Colon (tissue), 2 donors: ENCODE measurements around the gene SEMA3F.

Experiments
- FAIRE-seq: peaks from 2 replicates; lab custom pipeline; 2012; peaks lifted over from hg19 to GRCh38; lab: Jason Lieb, UNC
- donor health status: control.
- donor health status: control.

The SEMA3F gene

DNA sequence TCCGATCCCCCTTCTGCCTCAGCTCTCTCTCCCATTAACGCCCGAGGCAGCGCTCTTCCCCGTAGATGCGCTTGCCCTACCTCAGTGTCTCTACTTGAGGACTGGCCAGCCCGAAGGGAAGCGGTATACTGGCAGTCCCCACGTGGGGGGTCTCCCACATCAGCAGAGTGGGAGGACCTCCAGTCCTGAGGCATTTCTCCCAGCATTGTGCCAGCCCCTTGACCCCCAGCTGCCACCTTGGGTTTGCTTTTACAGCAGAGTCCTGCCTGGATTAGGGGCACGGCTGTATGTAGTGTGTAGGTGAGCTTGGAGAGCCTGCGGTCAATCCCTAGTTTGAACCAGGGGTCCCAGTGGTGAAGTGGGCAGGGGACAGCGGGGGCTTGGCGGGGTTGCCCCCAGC, 767 bp downstream of the SEMA3F start:
- FAIRE-seq: no peak

DNA sequence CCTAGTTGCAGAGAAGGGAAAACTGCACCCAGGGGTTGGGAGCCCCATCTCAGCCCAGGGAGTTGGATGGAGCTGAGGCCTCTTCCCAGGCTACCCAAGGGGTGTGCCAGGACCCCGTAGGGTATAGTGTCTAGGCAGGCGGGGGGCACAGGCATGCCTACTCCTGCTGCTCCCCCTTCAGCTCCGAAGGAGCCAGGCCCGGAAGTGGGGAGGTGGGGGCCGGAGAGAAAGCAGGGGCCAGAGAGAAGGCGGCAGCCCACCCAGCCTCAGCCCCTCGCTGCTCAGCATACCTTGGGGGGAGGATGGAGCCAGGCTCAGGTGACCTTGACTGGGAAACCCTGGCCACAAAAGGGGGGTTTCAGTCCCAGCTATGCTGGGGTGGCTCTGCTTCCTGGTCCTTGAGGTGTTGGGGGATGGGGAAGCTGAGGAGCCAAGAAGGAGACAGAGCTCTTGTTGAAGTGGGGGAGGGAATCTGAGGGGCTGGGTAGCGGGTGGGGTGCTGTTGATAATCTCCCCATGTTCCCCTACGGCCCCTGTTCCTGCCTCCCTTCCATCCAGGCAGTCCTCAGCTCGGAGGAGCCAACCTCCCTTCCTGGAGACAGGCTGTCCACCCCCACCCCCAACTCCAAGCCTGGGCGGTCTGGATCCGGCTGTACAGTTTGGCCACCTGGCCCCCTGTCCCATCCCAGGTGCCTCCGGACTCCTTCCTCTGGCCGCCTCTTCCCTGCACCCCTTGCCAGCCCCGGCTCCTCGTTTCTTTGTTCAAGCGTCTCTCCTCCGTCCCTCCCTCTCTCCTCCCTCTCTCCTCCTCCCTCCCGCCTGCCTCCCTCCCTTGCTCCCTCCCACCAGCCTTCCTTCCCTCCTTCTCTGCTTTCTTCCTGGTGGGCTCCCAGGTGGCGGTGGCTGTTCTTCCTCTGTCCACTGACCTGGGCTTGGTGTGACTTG, 1.7 kb downstream of the SEMA3F start:
- no peak for FAIRE-seq

DNA sequence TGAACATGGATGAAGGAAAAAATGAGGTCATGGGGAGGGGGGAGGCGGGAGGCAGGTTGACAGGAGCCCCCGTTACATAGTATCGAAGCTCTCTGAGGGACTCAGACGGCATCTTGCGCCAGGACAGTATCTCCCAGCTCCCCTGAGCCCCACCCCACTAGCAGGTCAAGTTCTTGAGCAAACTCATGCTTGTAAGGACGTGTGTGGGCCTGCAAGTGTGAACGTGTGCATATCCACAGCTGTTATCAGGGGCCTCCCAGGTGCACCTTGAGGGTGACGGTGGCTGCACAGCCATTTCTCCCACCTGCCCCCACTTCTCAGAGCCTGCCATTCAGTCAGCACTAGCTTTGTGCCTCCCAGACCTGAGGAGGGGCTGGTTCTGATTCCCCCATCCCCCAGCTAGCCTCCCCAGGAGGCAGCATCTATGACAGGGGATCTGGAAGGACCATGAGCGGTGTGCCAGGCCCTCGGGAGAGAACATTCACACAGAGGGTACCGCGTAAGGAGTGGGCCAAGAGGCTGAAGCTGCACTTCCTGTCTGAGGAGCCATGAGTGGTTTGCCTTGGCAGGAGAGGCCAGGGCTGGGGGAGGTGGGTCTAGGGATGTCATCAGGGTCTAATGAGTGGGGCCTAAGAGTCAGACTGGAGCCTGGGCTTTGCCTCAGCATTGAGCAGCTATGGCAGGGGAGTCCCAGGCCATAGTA, 2.9 kb downstream of the SEMA3F start:
- FAIRE-seq: no peak

DNA sequence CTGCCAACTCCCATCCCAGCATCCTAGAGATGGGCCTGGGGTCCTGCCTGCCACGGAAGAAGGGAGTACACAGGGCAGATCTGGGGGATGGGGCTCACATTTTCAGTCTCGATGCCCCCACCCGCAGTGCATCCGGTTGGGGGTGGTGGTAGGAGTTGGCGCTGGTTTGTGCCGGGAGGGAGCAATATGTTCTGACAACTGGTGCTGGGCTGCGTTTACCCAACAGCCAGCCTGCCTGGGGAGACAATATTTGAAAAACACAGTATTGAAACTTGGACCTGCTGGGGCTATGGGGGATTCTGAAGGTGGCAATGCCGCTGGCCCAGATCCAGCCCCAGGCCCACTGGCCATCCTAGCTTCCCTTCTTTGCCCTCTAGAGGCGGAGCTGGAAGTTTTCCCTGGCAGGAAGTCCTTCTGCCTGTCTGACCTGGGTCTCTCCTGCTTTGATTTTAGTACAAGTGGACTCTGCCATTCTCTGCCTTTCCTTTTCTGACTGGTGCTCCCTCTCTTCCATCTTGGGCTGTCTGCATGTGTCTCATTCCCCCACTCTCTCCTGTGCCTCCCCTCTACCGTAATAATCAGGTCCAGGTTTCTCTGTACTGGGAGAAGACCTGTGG, 3.5 kb downstream of the SEMA3F start:
- FAIRE-seq: no peak

DNA sequence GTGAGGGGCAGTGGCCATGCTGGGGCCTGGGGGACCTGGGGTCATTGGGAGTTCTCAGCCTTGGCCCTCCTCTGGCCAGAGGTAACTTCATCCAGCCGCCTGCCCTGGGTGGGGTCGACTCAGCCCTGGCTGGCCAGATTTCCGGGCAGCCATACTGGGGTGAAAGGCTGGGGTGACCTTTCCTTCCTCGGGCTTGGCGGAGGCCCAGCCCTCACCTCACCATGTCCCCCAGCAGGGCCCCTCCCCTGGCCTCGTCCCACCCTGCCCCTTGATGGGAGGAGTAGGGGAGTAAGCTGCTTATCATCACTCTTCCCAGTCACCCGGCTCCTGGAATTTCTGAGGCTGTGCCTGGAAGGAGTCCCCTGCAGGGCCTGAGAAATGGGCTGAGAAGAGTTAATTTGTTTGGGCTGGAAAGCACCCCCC, 5.4 kb downstream of the SEMA3F start:
- FAIRE-seq: no peak

DNA sequence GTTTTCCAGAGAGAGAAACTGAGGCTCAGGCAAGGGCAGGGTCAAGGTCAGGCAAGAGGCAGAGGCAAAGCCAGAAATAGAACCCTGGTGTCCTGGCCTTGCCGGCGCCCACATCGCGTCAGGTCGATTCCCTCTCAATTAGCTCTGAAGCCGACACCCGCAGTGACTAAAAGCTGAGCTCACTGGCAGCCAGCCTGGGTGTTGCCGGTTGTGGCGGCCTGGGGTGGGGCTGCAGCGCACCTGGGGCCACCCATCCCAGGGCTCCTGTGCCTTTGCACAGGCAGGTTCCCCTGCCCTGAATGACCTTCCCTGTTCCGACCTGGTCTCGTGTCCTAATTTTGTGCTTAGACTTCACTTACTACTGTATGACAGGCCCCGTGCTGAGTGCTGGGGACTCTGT, 6.2 kb downstream of the SEMA3F start:
- FAIRE-seq: no peak

DNA sequence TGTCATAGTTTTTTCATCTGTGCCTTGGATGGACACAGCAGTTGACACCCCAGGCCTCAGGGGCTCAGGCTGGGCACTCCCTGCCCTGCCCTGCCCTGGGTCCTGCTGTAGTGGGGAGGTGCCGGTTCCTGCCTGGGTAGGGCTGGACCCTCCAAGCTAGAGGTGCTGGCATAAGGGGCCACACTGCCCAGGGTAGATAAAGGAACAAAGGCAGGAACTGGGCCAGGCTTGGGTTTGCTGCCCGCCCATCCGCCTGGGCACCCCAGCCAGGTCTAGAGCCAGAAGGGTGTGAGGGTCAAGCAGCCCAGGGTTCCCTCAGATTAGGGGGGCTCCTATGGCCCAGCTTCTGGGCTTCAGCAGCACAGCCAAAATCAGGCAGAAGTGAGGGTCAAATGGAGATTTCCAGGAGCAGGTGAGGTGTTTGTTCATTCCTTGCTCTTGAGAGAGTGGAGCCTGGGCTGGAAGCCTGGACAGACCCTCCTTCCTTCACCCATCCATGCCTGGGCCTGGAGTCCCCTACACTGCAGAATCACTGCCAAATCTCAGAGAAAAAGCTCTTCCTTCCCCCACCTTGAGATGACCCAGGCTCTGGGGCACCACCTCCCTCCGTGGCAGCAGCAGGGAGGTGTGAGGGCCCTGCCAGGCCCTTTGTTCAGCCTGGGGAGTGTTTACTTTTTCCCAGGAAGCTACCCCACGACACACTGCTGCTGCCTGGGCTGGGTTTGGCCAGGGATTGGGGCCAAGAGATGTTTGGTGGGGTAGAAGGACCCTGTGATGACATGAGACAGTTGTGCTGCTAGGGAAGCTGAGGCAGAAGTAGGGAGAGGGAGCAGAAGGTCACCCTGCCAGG, 7.1 kb downstream of the SEMA3F start:
- no peak for FAIRE-seq

DNA sequence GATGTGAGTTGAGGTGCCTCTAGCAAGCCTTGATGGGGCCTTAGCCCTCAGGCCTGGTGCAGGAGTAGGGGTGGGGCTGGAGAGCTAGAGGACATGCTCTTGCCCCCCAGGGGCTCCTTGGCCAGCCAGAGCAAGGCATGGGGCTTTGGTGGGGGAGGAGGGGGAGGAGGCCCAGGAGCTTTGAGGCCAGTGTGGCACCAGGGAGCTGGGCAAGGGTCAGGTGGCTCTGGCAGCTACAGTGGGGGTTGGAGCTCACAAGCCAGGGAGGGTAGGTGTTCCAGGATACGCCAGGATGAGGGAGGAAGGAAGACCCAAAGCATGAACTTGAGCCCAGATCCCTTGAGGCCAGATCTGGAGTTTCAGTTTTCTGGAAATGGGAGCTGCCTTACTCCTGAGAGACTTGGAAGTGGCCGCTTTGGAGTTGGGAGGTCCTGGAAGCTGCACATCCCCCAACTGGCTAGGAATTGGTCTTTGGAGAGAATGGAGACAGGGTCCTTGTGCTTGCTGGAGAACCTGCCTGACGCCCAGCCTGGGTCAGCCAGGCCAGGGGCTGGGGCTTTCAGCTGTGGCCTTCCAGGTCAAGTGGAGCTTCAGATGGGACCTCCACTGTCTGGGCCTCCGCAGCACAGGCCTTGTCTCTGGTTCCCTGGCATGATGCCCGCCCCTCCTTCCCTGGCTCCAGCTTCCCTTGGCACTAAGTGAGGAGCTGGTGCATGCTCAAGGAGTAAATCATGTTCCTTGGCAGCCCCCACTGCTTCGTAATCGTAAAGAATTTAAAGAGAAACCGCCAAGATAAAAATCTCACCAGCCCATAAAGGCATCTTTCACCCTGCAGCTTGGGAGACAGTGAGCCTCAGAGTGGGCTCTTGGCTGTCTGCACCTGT, 8.7 kb downstream of the SEMA3F start:
- no peak for FAIRE-seq

DNA sequence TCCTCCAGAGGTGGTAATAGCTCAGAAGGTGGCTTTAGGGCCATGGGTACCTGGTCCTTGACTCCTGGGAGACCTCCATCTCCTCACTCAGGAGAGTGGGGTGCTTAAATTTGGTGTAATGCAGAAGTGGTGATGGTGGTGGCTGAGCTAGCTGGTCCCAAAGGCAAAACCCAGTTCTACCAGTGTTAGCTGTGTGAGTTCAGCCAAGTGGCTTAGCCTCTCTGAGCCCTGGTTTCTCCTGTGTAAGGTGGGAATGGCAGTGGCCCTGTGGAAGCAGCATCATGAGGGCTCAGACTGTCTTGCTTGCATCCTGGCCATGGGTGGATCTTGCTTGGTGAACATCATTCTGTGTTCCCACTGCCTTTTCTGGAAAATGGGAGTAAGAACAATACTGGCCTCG, 9.4 kb downstream of the SEMA3F start:
- FAIRE-seq: no peak

DNA sequence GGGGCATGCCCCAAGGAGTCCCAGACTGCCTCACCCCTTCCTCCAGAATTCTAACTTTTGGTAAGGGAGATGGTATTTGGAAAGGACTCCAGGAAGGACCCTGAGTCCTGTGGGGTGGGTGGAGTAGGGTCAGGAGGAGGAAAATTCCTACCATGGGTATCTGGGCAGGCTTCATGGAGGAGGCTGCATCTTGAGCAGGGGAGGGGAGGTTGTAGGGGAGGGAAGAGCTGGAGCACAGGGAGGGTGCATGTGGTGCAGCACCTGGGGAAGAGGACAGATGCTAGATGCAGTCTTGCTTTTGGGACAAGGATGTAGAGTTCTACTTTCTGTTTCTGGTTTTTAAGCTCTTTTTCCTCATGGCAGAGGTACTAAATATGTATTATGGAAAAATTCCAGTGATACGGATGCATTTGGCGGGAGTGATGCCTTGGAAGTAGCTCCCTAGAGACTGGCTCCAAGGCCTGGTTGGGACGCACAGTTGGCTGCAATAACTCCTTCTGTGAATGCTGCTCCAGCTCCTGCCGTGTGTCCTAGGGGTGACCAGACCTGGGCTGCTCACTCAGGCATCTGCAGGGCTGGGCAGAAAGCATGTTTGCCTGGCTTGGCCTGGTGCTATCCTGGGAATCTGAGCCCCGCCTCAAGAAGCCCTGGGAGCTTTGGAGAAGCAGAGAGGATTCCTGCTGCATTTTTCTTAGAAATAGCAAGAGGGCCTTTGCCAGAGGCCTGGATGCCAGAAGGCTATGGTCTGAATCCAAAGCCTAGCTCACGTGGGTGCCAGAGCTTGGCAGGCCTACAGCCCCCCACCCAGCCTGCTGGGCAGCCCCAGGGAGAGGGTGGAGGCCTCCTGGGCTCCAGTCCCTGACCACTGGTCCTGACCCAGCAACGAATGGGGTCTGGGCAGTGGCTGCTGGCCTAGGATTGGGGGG, 10.1 kb downstream of the SEMA3F start:
- FAIRE-seq: no peak

DNA sequence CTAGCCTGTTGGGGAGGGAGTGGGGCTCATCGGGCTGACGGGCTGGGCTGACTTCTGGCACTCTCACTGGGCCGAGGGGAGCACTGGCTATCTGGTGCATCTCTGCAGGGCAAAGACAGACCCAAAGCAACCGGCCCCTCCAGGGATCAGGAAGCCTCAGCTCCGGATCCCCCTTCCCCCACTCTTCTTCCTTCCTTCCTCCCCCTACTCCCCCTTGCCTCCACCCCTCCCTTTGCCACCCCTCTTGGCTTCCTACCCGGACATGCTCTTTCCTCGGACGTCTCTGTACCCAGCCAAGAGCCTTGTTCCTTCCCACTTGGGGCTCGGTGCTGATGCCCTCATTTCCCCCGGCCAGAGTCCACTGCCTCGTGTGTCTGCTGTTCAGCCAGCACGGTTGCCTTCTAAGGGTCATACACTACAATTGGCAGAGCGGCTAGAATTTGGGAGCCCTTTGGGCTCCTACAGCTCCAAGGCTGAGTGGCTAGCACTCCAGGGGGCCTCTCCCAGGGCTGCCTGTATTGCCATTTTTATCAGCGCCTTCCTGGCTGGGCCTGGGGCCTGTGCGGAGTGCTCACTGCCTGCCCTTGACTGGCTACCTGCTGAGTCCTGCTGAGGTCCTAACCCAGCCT, 10.9 kb downstream of the SEMA3F start:
- FAIRE-seq: no peak

DNA sequence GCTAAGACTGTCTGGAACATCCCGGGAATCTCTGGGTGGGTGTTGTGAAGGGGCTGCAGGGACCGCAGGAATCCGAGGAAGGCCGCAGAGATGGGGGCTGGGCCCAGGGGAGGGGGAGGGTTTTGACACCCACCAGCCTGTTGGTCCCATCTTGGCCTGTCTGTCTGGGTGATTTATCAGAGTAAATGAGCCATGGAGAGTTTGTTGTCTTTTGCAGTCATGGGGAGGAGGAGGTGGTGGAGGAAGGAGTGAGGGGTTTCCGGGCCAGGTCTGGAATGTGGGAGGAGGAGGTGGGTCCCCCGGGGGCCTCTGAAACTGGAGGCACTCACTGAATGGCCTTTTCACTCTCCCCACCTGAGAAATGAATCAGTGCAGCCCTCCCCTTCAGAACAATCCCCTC, 11.5 kb downstream of the SEMA3F start:
- no peak for FAIRE-seq

DNA sequence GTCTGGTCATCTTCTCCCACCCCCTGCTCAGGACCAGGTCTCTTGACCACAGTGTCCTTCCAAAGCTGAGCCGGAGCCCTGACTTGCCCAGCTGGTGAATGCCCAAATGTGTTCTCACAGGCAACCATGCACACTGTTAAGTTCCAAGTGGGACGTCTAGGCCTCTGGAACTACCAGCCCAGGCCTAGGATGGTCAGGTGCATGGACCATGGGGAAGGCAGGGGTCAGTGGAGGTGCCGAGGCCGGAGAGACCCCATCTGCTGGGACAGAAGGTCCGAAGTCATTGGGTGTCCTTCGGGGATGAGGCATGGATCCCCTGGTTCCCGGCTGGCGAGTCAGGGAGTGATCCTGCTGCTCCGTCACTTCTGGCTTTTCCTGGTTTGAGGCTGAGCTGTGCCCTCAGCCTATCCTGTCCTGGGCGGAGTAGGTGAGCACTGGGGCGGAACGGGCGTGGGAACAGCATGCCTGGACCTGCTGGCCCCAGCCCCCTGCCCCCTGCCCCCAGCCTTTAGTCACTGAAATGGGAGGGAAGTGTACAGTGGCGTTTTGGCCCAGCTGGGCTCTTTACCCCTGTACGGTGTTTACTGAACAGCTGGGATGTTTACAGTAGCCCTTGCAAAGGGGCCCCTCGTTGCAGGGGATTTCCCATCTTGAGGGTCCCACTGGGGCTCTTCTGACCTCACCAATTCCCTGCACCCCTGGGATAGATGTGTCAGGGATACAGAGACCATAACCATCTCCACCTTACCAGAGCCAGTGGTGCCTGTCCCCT, 12.1 kb downstream of the SEMA3F start:
- FAIRE-seq: no peak

DNA sequence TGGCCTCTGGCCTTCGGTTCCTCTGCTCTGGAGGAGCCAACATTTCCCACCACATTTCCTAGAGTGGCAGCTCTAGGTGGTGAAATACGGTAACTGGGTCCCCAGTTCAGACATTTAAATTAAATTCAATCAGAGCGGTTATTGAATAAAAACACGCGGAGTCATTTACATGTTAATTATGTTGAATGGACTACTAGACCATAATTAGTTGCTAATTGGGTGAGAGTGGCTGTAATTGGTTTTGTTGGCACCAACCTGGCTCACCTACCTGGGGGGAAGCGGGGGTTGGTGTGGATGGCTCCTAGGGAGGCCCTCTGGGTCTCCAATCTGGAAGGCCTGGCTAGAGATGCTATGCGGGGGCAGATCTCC, 12.7 kb downstream of the SEMA3F start:
- no peak for FAIRE-seq

DNA sequence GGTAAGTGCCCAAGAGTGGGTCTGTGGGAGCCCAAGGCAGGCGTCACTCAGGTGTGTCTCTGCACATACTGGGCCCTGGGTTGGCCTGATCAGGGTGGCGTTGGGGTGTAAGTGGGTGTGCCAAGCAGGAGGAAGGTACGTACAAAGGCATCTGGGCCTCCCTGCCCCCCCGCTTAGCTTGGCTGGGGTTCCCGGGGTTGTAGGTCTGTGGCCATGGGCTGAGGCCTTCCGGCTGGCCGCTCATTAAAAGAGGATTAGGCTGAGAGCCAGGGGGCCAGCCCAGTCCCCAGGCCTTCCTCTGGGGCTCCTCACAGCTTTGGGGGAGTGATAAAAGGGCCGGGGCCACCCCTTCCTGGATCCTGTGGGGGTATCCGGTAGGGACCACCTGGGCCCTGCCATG, 13.3 kb downstream of the SEMA3F start:
- no peak for FAIRE-seq

DNA sequence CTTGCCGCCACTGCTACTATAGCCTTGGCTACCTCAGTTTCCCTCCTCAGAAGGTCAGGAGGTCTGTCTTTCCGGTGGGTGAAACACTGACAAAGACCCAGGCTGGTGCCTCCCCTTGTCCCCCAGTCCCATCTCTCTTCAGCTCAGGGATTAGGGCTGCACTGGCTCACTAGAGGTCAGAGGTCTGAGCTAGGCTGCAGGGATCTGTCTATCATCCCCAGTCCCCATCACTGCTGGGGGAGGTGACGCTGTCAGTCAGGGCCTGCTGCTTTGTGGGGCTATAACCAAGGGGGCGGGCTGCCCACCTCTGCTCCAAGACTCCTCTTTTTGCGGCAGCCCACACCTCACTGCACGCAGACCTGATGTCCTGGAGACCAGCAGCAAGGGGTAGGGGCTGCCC, 13.7 kb downstream of the SEMA3F start:
- FAIRE-seq: no peak

DNA sequence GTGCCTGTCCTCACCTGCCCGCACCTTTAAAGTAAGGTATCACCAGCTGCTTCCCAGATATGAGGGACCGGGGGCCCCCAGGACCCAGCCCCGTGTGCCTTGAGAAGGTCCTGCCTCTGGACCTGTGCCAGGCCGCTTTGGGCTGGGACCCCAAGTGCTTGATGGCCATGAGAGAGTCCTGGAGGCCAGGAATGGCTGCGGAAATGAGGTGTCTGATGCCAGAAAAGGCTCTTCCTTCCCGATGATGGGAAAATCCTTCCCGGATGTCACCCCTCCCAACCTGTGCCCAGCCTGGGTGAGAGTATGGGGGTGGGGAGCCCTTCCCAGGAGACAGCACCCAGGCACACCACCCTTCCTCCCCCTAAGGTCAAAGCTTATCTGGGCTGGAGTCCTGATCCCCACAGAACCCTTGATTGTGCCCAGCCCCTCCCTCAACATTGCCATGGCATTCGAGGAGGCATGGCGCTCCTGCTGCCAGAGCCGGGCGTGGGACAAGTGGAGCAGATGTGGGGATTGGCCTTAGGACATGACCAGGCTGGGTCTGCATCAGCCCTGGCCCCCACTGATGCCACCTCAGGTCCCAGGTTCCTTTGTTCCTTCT, 14.2 kb downstream of the SEMA3F start:
- FAIRE-seq: no peak

DNA sequence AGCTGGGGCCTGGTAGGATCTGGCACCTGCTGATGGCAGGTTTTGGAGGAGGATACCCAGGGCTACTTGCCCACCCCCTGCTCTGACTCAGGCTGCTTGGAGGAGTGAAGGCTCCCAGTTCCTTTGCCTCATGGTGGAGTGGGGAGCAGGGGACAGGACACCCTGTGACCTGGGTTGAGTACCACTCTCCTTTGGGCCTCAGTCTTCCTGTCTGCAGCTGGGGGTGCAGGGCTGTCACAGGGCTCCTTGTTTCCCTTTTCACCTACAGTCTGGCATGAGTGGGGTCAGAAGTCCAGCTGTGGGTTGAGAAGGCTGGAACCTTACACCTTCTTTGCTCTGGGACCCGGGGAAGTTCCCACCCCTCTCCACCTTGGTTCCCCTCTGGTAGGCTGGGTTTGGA, 14.7 kb downstream of the SEMA3F start:
- FAIRE-seq: no peak
